ENCODE results near the gene PDCD7.

- TF ChIP-seq CTCF (IDR thresholded peaks at IDR 0.05; ENCODE audit: low read depth, low read length): no peak
- TF ChIP-seq, protein P1, sequence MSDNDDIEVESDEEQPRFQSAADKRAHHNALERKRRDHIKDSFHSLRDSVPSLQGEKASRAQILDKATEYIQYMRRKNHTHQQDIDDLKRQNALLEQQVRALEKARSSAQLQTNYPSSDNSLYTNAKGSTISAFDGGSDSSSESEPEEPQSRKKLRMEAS (IDR thresholded peaks at IDR 0.05; ENCODE audit: low read depth, low read length): no peak
- no peak for TF ChIP-seq POLR2A (IDR thresholded peaks at IDR 0.05; ENCODE audit: extremely low read depth, insufficient read length)
Measured at GRCh38 chr15:65097651-65098263, 35.9 kb downstream of the PDCD7 start.
